Measurements from ENCODE around the gene HOTAIR. TPM values are rescaled to one million over a fixed set of nuclear protein-coding genes. Genes with fewer than 3 reads are reported as not detected.

HOTAIR gene
- total and polyA plus RNA-seq, 8 donors: not detected

DNA sequence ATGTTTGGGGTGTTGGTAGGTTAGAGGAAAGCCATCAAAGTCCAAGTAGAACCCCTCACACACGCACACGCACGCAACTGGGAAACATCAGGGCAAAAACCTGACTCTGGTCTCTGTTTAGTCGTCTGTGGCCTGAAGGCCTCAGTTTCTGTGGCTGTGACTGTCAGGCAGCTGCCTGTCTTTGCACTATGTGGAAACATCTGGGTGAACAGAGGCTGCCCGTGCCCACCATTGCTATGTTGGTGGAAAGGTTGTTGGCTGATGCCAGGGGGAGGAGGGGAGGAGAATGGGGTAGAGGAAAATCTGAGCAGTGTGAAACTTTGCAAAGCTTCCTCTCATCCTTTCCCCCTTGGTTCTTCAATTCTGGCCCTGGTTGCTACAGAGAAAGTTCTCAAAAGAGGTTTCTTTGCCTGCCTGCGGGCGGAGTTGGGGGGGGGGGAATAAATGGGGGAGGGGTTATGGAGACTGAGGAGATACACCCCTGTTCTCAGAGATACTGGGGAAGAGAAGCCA is 17.7 kb upstream of the HOTAIR start:
- 19 to 45% (median 33%) methylated on average over 7 of the region's 7 CpGs for WGBS, 5 donors
- Histone ChIP-seq H3K9me3 (no peaks in the 10 kb centered on the region), H3K27me3 (peaks cover 88 to 100% (median 100%) of the 10 kb centered on the region in 3 donors), H3K4me1 (peaks cover 24 to 44% (median 43%) of the 10 kb centered on the region in 4 donors), H3K36me3 (no peaks in the 10 kb centered on the region), H3K27ac (no peak overlapping the region), H3K4me3 (no peak overlapping the region)
- intact Hi-C loops (cut with DNase I; ENCODE audit: low total_unique reads): no loop called here
- TF ChIP-seq POLR2AphosphoS5 (IDR thresholded peaks at IDR 0.05) (no peak), EP300 (IDR thresholded peaks at IDR 0.05) (no peak), POLR2A (IDR thresholded peaks at IDR 0.05) (no peak), CTCF (IDR thresholded peaks at IDR 0.05) (no peak)
- DNase-seq: no peak

DNA sequence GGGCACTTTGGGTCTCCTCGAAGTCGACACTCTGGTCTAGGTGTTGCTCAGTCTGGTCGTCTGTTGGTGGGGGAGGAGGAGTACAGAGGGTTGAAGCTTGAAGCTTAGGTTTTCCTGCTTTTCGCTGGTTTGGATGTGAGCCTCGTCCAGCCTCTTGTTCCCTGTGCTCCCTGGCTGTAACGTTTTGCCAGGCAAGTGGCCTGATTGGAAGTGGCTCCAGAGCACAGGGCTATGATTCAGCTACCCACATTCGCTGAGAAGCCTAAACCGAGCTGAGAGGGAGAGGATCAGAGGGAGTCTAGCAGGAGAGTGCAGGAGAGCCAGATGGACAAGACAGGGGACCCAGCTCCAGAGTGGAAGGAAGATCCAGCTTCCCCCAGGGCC is 16.3 kb upstream of the HOTAIR start:
- H3K4me1 ChIP-seq: peaks cover 24 to 40% (median 35%) of the 10 kb centered on the region in 4 donors
- intact Hi-C loops (cut with DNase I; ENCODE audit: low total_unique reads): no loop called here
- H3K36me3 ChIP-seq: no peaks in the 10 kb centered on the region
- 2 to 8% (median 6%) methylated on average over 8 of the region's 8 CpGs for WGBS, 5 donors
- no peak overlapping the region for H3K4me3 ChIP-seq
- DNase-seq: no peak
- no peaks in the 10 kb centered on the region for H3K9me3 ChIP-seq
- no peak overlapping the region for H3K27ac ChIP-seq
- H3K27me3 ChIP-seq: peaks cover 87 to 100% (median 100%) of the 10 kb centered on the region in 3 donors
- no peak for TF ChIP-seq POLR2AphosphoS5 (IDR thresholded peaks at IDR 0.05)
- no peak for TF ChIP-seq POLR2A (IDR thresholded peaks at IDR 0.05)
- TF ChIP-seq EP300 (IDR thresholded peaks at IDR 0.05): no peak
- TF ChIP-seq CTCF (IDR thresholded peaks at IDR 0.05): no peak

GRCh38 chr12:53990311-53991076 is 15.7 kb upstream of the HOTAIR start:
- DNase-seq: no peak
- no peak overlapping the region for H3K27ac ChIP-seq
- peaks cover 0 to 1% (median 0%) of the 10 kb centered on the region in 4 donors for H3K9me3 ChIP-seq
- H3K27me3 ChIP-seq: peaks cover 87 to 100% (median 100%) of the 10 kb centered on the region in 3 donors
- H3K36me3 ChIP-seq: no peaks in the 10 kb centered on the region
- H3K4me3 ChIP-seq: no peak overlapping the region
- 5 to 9% (median 6%) methylated on average over 18 to 27 of the region's 27 CpGs for WGBS, 5 donors
- peaks cover 24 to 40% (median 35%) of the 10 kb centered on the region in 4 donors for H3K4me1 ChIP-seq
- TF ChIP-seq POLR2A (IDR thresholded peaks at IDR 0.05) (no peak), POLR2AphosphoS5 (IDR thresholded peaks at IDR 0.05) (no peak), EP300 (IDR thresholded peaks at IDR 0.05) (no peak), CTCF (IDR thresholded peaks at IDR 0.05) (no peak)
- intact Hi-C loops (cut with DNase I; ENCODE audit: low total_unique reads): no loop called here

GRCh38 chr12:53989227-53990113 is 14.7 kb upstream of the HOTAIR start:
- peaks cover 0 to 11% (median 0%) of the 10 kb centered on the region in 4 donors for H3K9me3 ChIP-seq
- peaks cover 20 to 40% (median 35%) of the 10 kb centered on the region in 4 donors for H3K4me1 ChIP-seq
- WGBS, 5 donors: 3 to 8% (median 6%) methylated on average over 28 of the region's 28 CpGs
- intact Hi-C loops (cut with DNase I; ENCODE audit: low total_unique reads): no loop called here
- H3K36me3 ChIP-seq: no peaks in the 10 kb centered on the region
- peak in 1 of 2 donors; percentile 70 for DNase-seq
- TF ChIP-seq CTCF (IDR thresholded peaks at IDR 0.05): no peak
- no peak for TF ChIP-seq EP300 (IDR thresholded peaks at IDR 0.05)
- TF ChIP-seq POLR2AphosphoS5 (IDR thresholded peaks at IDR 0.05): no peak
- TF ChIP-seq POLR2A (IDR thresholded peaks at IDR 0.05): no peak
- H3K27ac ChIP-seq: no peak overlapping the region
- peaks cover 87 to 100% (median 100%) of the 10 kb centered on the region in 3 donors for H3K27me3 ChIP-seq
- no peak overlapping the region for H3K4me3 ChIP-seq

Data from stomach (tissue), 9 donors.